Natural killer cell (primary cell): ENCODE measurements around the gene GTF2I. TPM values are rescaled to one million over a fixed set of nuclear protein-coding genes. Genes with fewer than 3 reads are reported as not detected.
A peak's percentile ranks its signal among the peaks of the same experiment; 100 is the strongest.

ENCODE experiments used
- ATAC-seq, 3 donors: fragments of 150-1000 bp in 2 of 3; fragments of 200-7000 bp in 1 of 3; cut with Tn5 transposase; 1 replicate in 1 of 3; 2 replicates in 2 of 3; pipeline ENCODE4 v1.10.0; 2021; ENCODE audit warnings: mild to moderate bottlenecking in 2 of 3, moderate library complexity in 2 of 3
- DNase-seq, 2 donors: peaks; one replicate each; pipeline versions ENCODE4 v3.0.0 to v3.0.0-alpha.2; 2013 to 2021; ENCODE audit warnings: mixed read lengths in 1 of 2
- H3K27ac ChIP-seq: one replicate; pipeline ENCODE4 v1.5.1; 2013; ENCODE audit warnings: mild to moderate bottlenecking, low read length
- H3K27me3 ChIP-seq: one replicate; pipeline ENCODE4 v1.6.1; 2013; ENCODE audit warnings: low read length; ENCODE audit not compliant: control insufficient read depth, insufficient read depth
- H3K36me3 ChIP-seq: one replicate; pipeline ENCODE4 v1.6.1; 2013; ENCODE audit warnings: low read length; ENCODE audit not compliant: control insufficient read depth, insufficient read depth
- H3K4me1 ChIP-seq: one replicate; pipeline ENCODE4 v1.6.1; 2013; ENCODE audit warnings: low read length; ENCODE audit not compliant: control insufficient read depth, insufficient read depth
- H3K4me3 ChIP-seq: one replicate; pipeline ENCODE4 v1.5.1; 2013; ENCODE audit warnings: low read length
- H3K9me3 ChIP-seq: one replicate; pipeline ENCODE4 v1.6.1; 2013; ENCODE audit warnings: low read length; ENCODE audit not compliant: control insufficient read depth, insufficient read depth
- H3K27ac Mint-ChIP-seq, 2 donors: one replicate each; pipeline ENCODE4 v1.8.0; 2022; ENCODE audit warnings: mild to moderate bottlenecking in 2 of 2, mixed read lengths in 2 of 2, moderate library complexity in 1 of 2
- H3K27me3 Mint-ChIP-seq, 2 donors: one replicate each; pipeline ENCODE4 v1.8.0; 2022; ENCODE audit warnings: low read depth in 2 of 2, mixed read lengths in 2 of 2
- H3K36me3 Mint-ChIP-seq: one replicate; pipeline ENCODE4 v1.8.0; 2022; ENCODE audit warnings: mixed read lengths
- H3K4me1 Mint-ChIP-seq, 2 donors: one replicate each; pipeline ENCODE4 v1.8.0; 2022; ENCODE audit warnings: mixed read lengths in 2 of 2
- H3K4me3 Mint-ChIP-seq: one replicate; pipeline ENCODE4 v1.8.0; 2022; ENCODE audit warnings: mild to moderate bottlenecking, moderate library complexity, mixed read lengths
- H3K9me3 Mint-ChIP-seq, 2 donors: one replicate each; pipeline ENCODE4 v1.8.0; 2022; ENCODE audit warnings: mixed read lengths in 2 of 2
- CTCF ChIP-seq: fragments of 200-600 bp; IDR thresholded peaks from one replicate; pipeline ENCODE4 v1.8.0; 2022; ENCODE audit warnings: antibody characterized with exemption
- WGBS: methylation state at CpG from one replicate; pipeline ENCODE4 v1.1.7; 2013; ENCODE audit warnings: missing lambda C conversion rate; ENCODE audit not compliant: insufficient coverage; 5-methylcytosine and 5-hydroxymethylcytosine counted together
- intact Hi-C: fragments of 100-400 bp; cut with micrococcal nuclease; formaldehyde crosslinking; loops from one replicate; pipeline ENCODE4 v1.14.2; 2022
- total RNA-seq, 4 donors: library from RNA; stranded (reverse); fragments of 120-200 nt in 1 of 4; gene quantifications; one replicate each; pipeline versions ENCODE4 v1.2.3 to v1.2.4, GENCODE V29; 2013 to 2022

Gene GTF2I
- total RNA-seq, 3 donors from 2014 or later (not counting 1 experiment from before 2014, with no cell fraction given) = 153 to 222 (median 188) TPM

GRCh38 chr7:74653686-74654181 is 3.8 kb upstream of the GTF2I start:
- Mint-ChIP-seq H3K9me3 (no peaks in the 10 kb centered on the region), H3K27me3 (no peaks in the 10 kb centered on the region), H3K4me1 (peaks cover 28 to 30% of the 10 kb centered on the region in 2 donors), H3K36me3 (no peaks in the 10 kb centered on the region), H3K4me3 (peak overlapping the region; percentile 37), H3K27ac (no peak overlapping the region)
- intact Hi-C loops = no loop called here
- H3K36me3 ChIP-seq = no peaks in the 10 kb centered on the region
- 96% methylated on average over 11 of the region's 11 CpGs for WGBS
- no peaks in the 10 kb centered on the region for H3K9me3 ChIP-seq
- peaks cover 22% of the 10 kb centered on the region for H3K4me1 ChIP-seq
- no peak overlapping the region for H3K27ac ChIP-seq
- no peak for TF ChIP-seq CTCF
- H3K4me3 ChIP-seq = no peak overlapping the region
- DNase-seq = no peak
- no peak for ATAC-seq
- H3K27me3 ChIP-seq = no peaks in the 10 kb centered on the region

- H3K4me1 ChIP-seq = peaks cover 25% of the 10 kb centered on the region
- H3K4me1 Mint-ChIP-seq = peaks cover 31 to 36% of the 10 kb centered on the region in 2 donors
- no peaks in the 10 kb centered on the region for H3K27me3 Mint-ChIP-seq
- DNase-seq = no peak
- no peaks in the 10 kb centered on the region for H3K36me3 ChIP-seq
- no peak for TF ChIP-seq CTCF
- no peaks in the 10 kb centered on the region for H3K9me3 ChIP-seq
- intact Hi-C loops = no loop called here
- H3K9me3 Mint-ChIP-seq = no peaks in the 10 kb centered on the region
- H3K27me3 ChIP-seq = no peaks in the 10 kb centered on the region
- H3K27ac Mint-ChIP-seq = no peak overlapping the region
- H3K36me3 Mint-ChIP-seq = no peaks in the 10 kb centered on the region
- peak overlapping the region; percentile 25 for H3K4me3 Mint-ChIP-seq
- no peak overlapping the region for H3K4me3 ChIP-seq
- H3K27ac ChIP-seq = no peak overlapping the region
- WGBS = 95% methylated on average over 5 of the region's 5 CpGs
- ATAC-seq = no peak
Observed at GRCh38 chr7:74654811-74655210, 2.7 kb upstream of the GTF2I start.

GRCh38 chr7:74655324-74655723 is 2.2 kb upstream of the GTF2I start:
- peaks cover 30% of the 10 kb centered on the region for H3K4me1 ChIP-seq
- H3K27ac Mint-ChIP-seq = no peak overlapping the region
- peak overlapping the region; percentile 25 for H3K4me3 Mint-ChIP-seq
- ATAC-seq (no peak), DNase-seq (no peak)
- H3K36me3 Mint-ChIP-seq = no peaks in the 10 kb centered on the region
- 93% methylated on average over 8 of the region's 8 CpGs for WGBS
- no peaks in the 10 kb centered on the region for H3K27me3 Mint-ChIP-seq
- TF ChIP-seq CTCF = no peak
- no peak overlapping the region for H3K4me3 ChIP-seq
- H3K9me3 ChIP-seq = no peaks in the 10 kb centered on the region
- no peak overlapping the region for H3K27ac ChIP-seq
- H3K36me3 ChIP-seq = no peaks in the 10 kb centered on the region
- no peaks in the 10 kb centered on the region for H3K9me3 Mint-ChIP-seq
- H3K27me3 ChIP-seq = no peaks in the 10 kb centered on the region
- peaks cover 31 to 37% of the 10 kb centered on the region in 2 donors for H3K4me1 Mint-ChIP-seq
- intact Hi-C loops = no loop called here
